Endothelial cell of umbilical vein (primary cell): ENCODE results near the gene HACD3. TPM values are rescaled to one million over a fixed set of nuclear protein-coding genes. Genes with fewer than 3 reads are reported as not detected.

Experiments
- BruUV-seq: library from RNA; stranded (reverse); fragments of 400-500 nt; replicated peaks from 2 replicates; lab custom pipeline; 2021; lab: Mats Ljungman, UMichigan
- CTCF ChIA-PET: fragments of 300-600, 350-600 bp; sonication (Branson Sonifier 250); formaldehyde crosslinking; loops from one replicate; lab custom pipeline; 2021; ENCODE audit warnings: antibody characterized with exemption, inconsistent platforms; lab: Charles Lee
- POLR2A ChIA-PET: fragments of 300-600, 350-600 bp; sonication (Branson Sonifier 250); formaldehyde crosslinking; loops from one replicate; lab custom pipeline; 2021; ENCODE audit warnings: antibody characterized with exemption, inconsistent platforms; lab: Charles Lee
- DNase-seq: peaks from one replicate; pipeline ENCODE4 v3.0.0-alpha.2; 2011; ENCODE audit warnings: low read depth, low spot score
- FAIRE-seq: peaks from 2 replicates; lab custom pipeline; 2011; peaks lifted over from hg19 to GRCh38; lab: Jason Lieb, UNC
- H2AFZ ChIP-seq: 2 replicates; pipeline ENCODE4 v1.6.0; 2012; ENCODE audit warnings: low read depth, low read length, control low read depth, inconsistent platforms
- H3K27ac ChIP-seq: 2 replicates; pipeline ENCODE4 v1.5.1; 2011; ENCODE audit warnings: low read depth, mild to moderate bottlenecking, control low read depth, low read length, moderate library complexity; ENCODE audit not compliant: insufficient read depth
- H3K27me3 ChIP-seq, 2 experiments: 2 replicates each; pipeline versions ENCODE4 v1.6.0 to v1.6.1; 2011; ENCODE audit warnings: low read length in 2 of 2, mixed read lengths in 1 of 2; ENCODE audit not compliant: control insufficient read depth in 2 of 2, insufficient read depth in 2 of 2
- H3K36me3 ChIP-seq, 2 experiments: 2 replicates in 1 of 2; 3 replicates in 1 of 2; pipeline ENCODE4 v1.5.1; 2011; ENCODE audit warnings: low read length in 2 of 2, mild to moderate bottlenecking in 1 of 2, moderate library complexity in 1 of 2; ENCODE audit not compliant: control insufficient read depth in 2 of 2, insufficient read depth in 2 of 2; ENCODE audit errors: extremely low read depth in 1 of 2
- H3K4me1 ChIP-seq: 3 replicates; pipeline ENCODE4 v1.5.1; 2011; ENCODE audit warnings: mild to moderate bottlenecking, low read length; ENCODE audit not compliant: control insufficient read depth, insufficient read depth; ENCODE audit errors: extremely low read depth
- H3K4me2 ChIP-seq: 2 replicates; pipeline ENCODE4 v1.6.1; 2011; ENCODE audit warnings: low read length, control low read depth, mixed read lengths; ENCODE audit not compliant: insufficient read depth
- H3K4me3 ChIP-seq, 3 experiments: fragments of 200-600 bp in 1 of 3; sonication (generic), shearing (Covaris generic) in 1 of 3; replicated peaks in 1 of 3; 2 replicates each; pipeline ENCODE4 v1.5.1; 2011 to 2016; ENCODE audit warnings: control low read depth in 3 of 3, low read length in 3 of 3, mild to moderate bottlenecking in 2 of 3, inconsistent platforms in 1 of 3, low read depth in 1 of 3, moderate library complexity in 1 of 3; ENCODE audit not compliant: insufficient read depth in 1 of 3
- H3K79me2 ChIP-seq: 2 replicates; pipeline ENCODE4 v1.6.0; 2012; ENCODE audit warnings: low read length, inconsistent platforms; ENCODE audit not compliant: control insufficient read depth, insufficient read depth
- H3K9ac ChIP-seq: replicated peaks from 2 replicates; pipeline ENCODE3; 2011; ENCODE audit warnings: low read length, control low read depth; ENCODE audit not compliant: insufficient read depth; ENCODE audit errors: extremely low read depth
- H3K9me1 ChIP-seq: replicated peaks from 3 replicates; pipeline ENCODE4 v1.6.0; 2011; ENCODE audit warnings: mild to moderate bottlenecking, low read length; ENCODE audit not compliant: control insufficient read depth, insufficient read depth; ENCODE audit errors: extremely low read depth
- H3K9me3 ChIP-seq: replicated peaks from 2 replicates; pipeline ENCODE4 v1.5.1; 2012; ENCODE audit warnings: low read length, inconsistent platforms; ENCODE audit not compliant: control insufficient read depth, insufficient read depth
- H4K20me1 ChIP-seq: replicated peaks from 2 replicates; pipeline ENCODE3; 2011; ENCODE audit warnings: mild to moderate bottlenecking, low read length; ENCODE audit not compliant: control insufficient read depth, insufficient read depth; ENCODE audit errors: extremely low read depth
- CTCF ChIP-seq, 2 donors: IDR thresholded peaks; 1 replicate in 1 of 2; 2 replicates in 1 of 2; pipeline ENCODE4 v1.5.1; 2011; ENCODE audit warnings: low read length in 2 of 2, mild to moderate bottlenecking in 2 of 2, moderate library complexity in 2 of 2, control low read depth in 1 of 2, inconsistent platforms in 1 of 2, low read depth in 1 of 2; ENCODE audit not compliant: insufficient read depth in 1 of 2; ENCODE audit errors: extremely low read depth in 1 of 2
- EZH2 ChIP-seq: IDR thresholded peaks from 2 replicates; pipeline ENCODE4 v1.6.1; 2012; ENCODE audit warnings: borderline replicate concordance, low read depth, mild to moderate bottlenecking, moderate library complexity, low read length, inconsistent platforms; ENCODE audit not compliant: severe bottlenecking
- FOS ChIP-seq: IDR thresholded peaks from 2 replicates; pipeline ENCODE4 v1.6.1; 2011; ENCODE audit warnings: mild to moderate bottlenecking, low read length, moderate library complexity, borderline replicate concordance; ENCODE audit not compliant: insufficient read depth
- GATA2 ChIP-seq: IDR thresholded peaks from 2 replicates; pipeline ENCODE4 v1.7.0; 2011; ENCODE audit warnings: low read depth, mild to moderate bottlenecking, moderate library complexity, mixed read lengths, low read length; ENCODE audit not compliant: insufficient read length, insufficient read depth
- JUN ChIP-seq: IDR thresholded peaks from 2 replicates; pipeline ENCODE4 v1.6.1; 2011; ENCODE audit warnings: borderline replicate concordance, low read depth; ENCODE audit not compliant: insufficient read length, insufficient read depth
- MAX ChIP-seq: IDR thresholded peaks from 2 replicates; pipeline ENCODE4 v1.6.1; 2011; ENCODE audit not compliant: insufficient read depth, insufficient read length
- MYC ChIP-seq: IDR thresholded peaks from one replicate; pipeline ENCODE4 v1.6.1; 2011; ENCODE audit warnings: mild to moderate bottlenecking, low read depth, low read length
- POLR2A ChIP-seq: IDR thresholded peaks from 2 replicates; pipeline ENCODE4 v1.6.1; 2012; ENCODE audit warnings: low read depth, mild to moderate bottlenecking, control low read depth, low read length
- POLR2AphosphoS5 ChIP-seq: IDR thresholded peaks from 2 replicates; pipeline ENCODE4 v1.6.1; 2012; ENCODE audit warnings: low read depth, mild to moderate bottlenecking, control low read depth, low read length, moderate library complexity; ENCODE audit not compliant: insufficient read depth
- dilution Hi-C: fragments of 300-500 bp; cut with MboI; formaldehyde crosslinking; loops from one replicate; pipeline ENCODE4 v1.15.0; 2019; ENCODE audit warnings: low sequenced_read_pairs; ENCODE audit not compliant: extremely low pct_ligation_motif_present
- intact Hi-C: fragments of 100-400 bp; cut with micrococcal nuclease; formaldehyde crosslinking; loops from one replicate; pipeline ENCODE4 v1.10.0; 2022
- polyA plus RNA-seq, 4 experiments: library from polyadenylated mRNA; depleted of rRNA in 3 of 4; stranded (reverse) in 3 of 4; unstranded in 1 of 4; fragments of >200 nt; gene quantifications; 2 replicates each; pipeline versions ENCODE4 v1.2.1 to v1.2.3, GENCODE V29; 2011 to 2012; ENCODE audit warnings: missing spikeins in 1 of 4
- total RNA-seq: library from RNA; stranded (reverse); gene quantifications from 2 replicates; pipeline ENCODE4 v1.2.3, GENCODE V29; 2021

Gene HACD3
- total and polyA plus RNA-seq, 2 donors (not counting 3 experiments of a cell fraction or from before 2014, with no cell fraction given) = 47.4 to 61.1 TPM

- Histone ChIP-seq H3K4me2 (no peak overlapping the region), H3K4me3 (no peak overlapping the region), H3K79me2 (peaks cover 78% of the 10 kb centered on the region), H2AFZ (no peak overlapping the region), H3K9me3 (no peaks in the 10 kb centered on the region), H3K27ac (no peak overlapping the region), H3K4me1 (no peaks in the 10 kb centered on the region), H4K20me1 (no peaks in the 10 kb centered on the region), H3K9ac (no peak overlapping the region), H3K9me1 (no peaks in the 10 kb centered on the region), H3K36me3 (no peaks in the 10 kb centered on the region), H3K27me3 (no peaks in the 10 kb centered on the region)
- POLR2A ChIA-PET = no interaction called here
- CTCF ChIA-PET = no interaction called here
- DNase-seq (no peak), FAIRE-seq (no peak)
- intact Hi-C loops = no loop called here
- TF ChIP-seq EZH2 = no peak
- TF ChIP-seq JUN = no peak
- no peak for TF ChIP-seq MYC
- TF ChIP-seq POLR2AphosphoS5 = no peak
- no peak for TF ChIP-seq CTCF (IDR thresholded peaks at IDR 0.05; ENCODE audit: extremely low read depth in 1 of 2, insufficient read depth in 1 of 2, low read depth in 1 of 2, low read length in 2 of 2)
- no peak for TF ChIP-seq POLR2A
- no peak for TF ChIP-seq GATA2
- TF ChIP-seq MAX = no peak
- TF ChIP-seq FOS = no peak
- no TSS peak for BruUV-seq
- dilution Hi-C loops = no loop called here
Observed at GRCh38 chr15:65541231-65541820, 11.1 kb downstream of the HACD3 start.
